Transverse colon (tissue), 4 donors: ENCODE data around the gene RBCK1. TPM values are rescaled to one million over a fixed set of nuclear protein-coding genes. Genes with fewer than 3 reads are reported as not detected.
"Not testable (repeated sequence)": the region's sequence is repeated elsewhere in the genome, so short reads cannot be mapped to it uniquely, and the experiment has no call there.

ENCODE experiments used
- DNase-seq: peaks from one replicate; pipeline ENCODE4 v3.0.0-alpha.2; 2019
- H3K27ac ChIP-seq, 4 donors: fragments of 200-600 bp; sonication (generic); 2 replicates each; pipeline ENCODE4 v1.5.1; 2016 to 2018; ENCODE audit warnings: inconsistent platforms in 4 of 4
- H3K27me3 ChIP-seq: fragments of 200-600 bp; sonication (generic); 2 replicates; pipeline ENCODE4 v1.5.1; 2017; ENCODE audit warnings: inconsistent platforms
- H3K36me3 ChIP-seq, 4 donors: fragments of 200-600 bp; sonication (generic); 2 replicates each; pipeline ENCODE4 v1.5.1; 2017 to 2019; ENCODE audit warnings: inconsistent platforms in 4 of 4
- H3K4me1 ChIP-seq, 4 donors: fragments of 200-600 bp; sonication (generic); 2 replicates each; pipeline ENCODE4 v1.5.1; 2017 to 2020; ENCODE audit warnings: inconsistent platforms in 4 of 4
- H3K4me3 ChIP-seq, 4 donors: fragments of 200-600 bp; sonication (generic); 1 replicate in 1 of 4; 2 replicates in 3 of 4; pipeline versions ENCODE4 v1.5.1 to v1.6.1; 2017 to 2019; ENCODE audit warnings: inconsistent platforms in 4 of 4
- H3K9me3 ChIP-seq, 2 donors: fragments of 200-600 bp; sonication (generic); 2 replicates each; pipeline ENCODE4 v1.5.1; 2017 to 2019; ENCODE audit warnings: inconsistent platforms in 2 of 2
- CTCF ChIP-seq, 5 experiments: fragments of 200-600 bp in 3 of 5; fragments of 450-650 bp in 2 of 5; sonication (generic) in 3 of 5; IDR thresholded peaks; 1 replicate in 2 of 5; 2 replicates in 3 of 5; pipeline ENCODE4 v1.5.1; 2016 to 2017; ENCODE audit warnings: antibody characterized with exemption in 5 of 5, inconsistent platforms in 3 of 5, mild to moderate bottlenecking in 2 of 5, moderate library complexity in 1 of 5
- EP300 ChIP-seq: sonication (generic); formaldehyde crosslinking; IDR thresholded peaks from one replicate; pipeline ENCODE4 v1.6.1; 2017; ENCODE audit warnings: antibody characterized with exemption, low read depth
- POLR2A ChIP-seq: fragments of 450-650 bp; IDR thresholded peaks from one replicate; pipeline ENCODE4 v1.6.1; 2016; ENCODE audit warnings: antibody characterized with exemption, mild to moderate bottlenecking, moderate library complexity
- POLR2AphosphoS5 ChIP-seq, 3 donors: sonication (generic); formaldehyde crosslinking; IDR thresholded peaks; one replicate each; pipeline ENCODE4 v1.6.1; 2016; ENCODE audit warnings: antibody characterized with exemption in 3 of 3
- WGBS, 2 donors: methylation state at CpG; one replicate each; pipeline ENCODE4 v1.1.5; 2018; ENCODE audit warnings: low coverage in 1 of 2; 5-methylcytosine and 5-hydroxymethylcytosine counted together
- in situ Hi-C, 4 donors: fragments of 200-750 bp; cut with MboI; loops; one replicate each; pipeline versions ENCODE4 v1.15.0 to v1.15.1; 2017; ENCODE audit warnings: low sequenced_read_pairs in 3 of 4, low pct_ligation_motif_present in 1 of 4, low pct_unique_long_range_greater_than_20kb in 1 of 4
- intact Hi-C: fragments of 100-400 bp; cut with DNase I; formaldehyde crosslinking; loops from one replicate; pipeline ENCODE4 v1.15.1; 2023; ENCODE audit warnings: low total_unique reads
- total RNA-seq, 4 donors: library from RNA; depleted of rRNA; stranded (reverse); fragments of >200 nt; gene quantifications; one replicate each; pipeline ENCODE4 v1.1.0, GENCODE V29; 2016

The RBCK1 gene
- total RNA-seq, 4 donors from 2014 or later: 101 to 152 (median 110) TPM

DNA sequence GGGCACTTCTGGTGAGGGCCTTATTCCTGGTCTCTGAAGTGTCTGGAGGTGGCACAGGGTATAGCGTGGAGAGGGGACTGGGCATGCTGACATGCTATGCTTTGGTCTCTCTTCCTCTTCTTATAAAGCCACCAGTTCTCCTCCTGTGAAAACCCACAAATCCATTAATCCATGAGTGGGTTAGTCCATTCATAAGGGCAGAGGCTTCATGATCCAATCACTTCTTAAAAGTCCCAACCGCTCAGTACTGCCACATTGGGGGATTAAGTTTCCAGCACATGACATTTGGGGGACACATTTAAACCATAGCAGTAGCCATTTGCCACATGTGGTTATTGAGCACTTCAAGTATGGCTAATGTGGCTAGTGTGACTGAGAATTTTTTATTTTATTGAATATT, 31.3 kb upstream of the RBCK1 start:
- in situ Hi-C loops: no loop called here
- H3K4me1 ChIP-seq: peaks cover 0 to 13% (median 9%) of the 10 kb centered on the region in 4 donors
- intact Hi-C loops: no loop called here
- H3K36me3 ChIP-seq: no peaks in the 10 kb centered on the region
- H3K27me3 ChIP-seq: no peaks in the 10 kb centered on the region
- no peak for TF ChIP-seq CTCF (IDR thresholded peaks at IDR 0.05)
- no peak for TF ChIP-seq POLR2AphosphoS5 (IDR thresholded peaks at IDR 0.05)
- TF ChIP-seq EP300: no peak
- H3K4me3 ChIP-seq: no peak overlapping the region
- no peak for DNase-seq
- WGBS, 2 donors: 64 to 83% methylated on average over 2 of the region's 2 CpGs
- H3K9me3 ChIP-seq: no peaks in the 10 kb centered on the region
- no peak overlapping the region for H3K27ac ChIP-seq

DNA sequence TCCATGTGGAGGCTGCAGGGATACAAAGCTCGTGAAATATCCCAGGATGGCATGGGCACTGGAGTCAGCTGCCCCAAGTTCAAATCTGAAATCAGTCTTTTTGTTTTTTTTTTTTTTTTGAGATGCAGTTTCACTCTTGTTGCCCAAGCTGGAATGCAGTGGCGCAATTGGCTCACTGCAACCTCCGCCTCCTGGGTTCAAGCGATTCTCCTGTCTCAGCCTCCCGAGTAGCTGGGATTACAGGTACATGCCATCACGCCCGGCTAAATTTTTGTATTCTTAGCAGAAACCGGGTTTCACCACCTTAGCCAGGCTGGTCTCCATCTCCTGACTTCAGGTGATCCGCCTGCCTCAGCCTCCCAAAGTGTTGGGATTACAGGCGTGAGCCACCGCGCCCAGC, 30.5 kb upstream of the RBCK1 start:
- in situ Hi-C loops, intact Hi-C loops: not testable (repeated sequence)
- WGBS, 2 donors: 91 to 93% methylated on average over 3 to 12 of the region's 12 CpGs

DNA sequence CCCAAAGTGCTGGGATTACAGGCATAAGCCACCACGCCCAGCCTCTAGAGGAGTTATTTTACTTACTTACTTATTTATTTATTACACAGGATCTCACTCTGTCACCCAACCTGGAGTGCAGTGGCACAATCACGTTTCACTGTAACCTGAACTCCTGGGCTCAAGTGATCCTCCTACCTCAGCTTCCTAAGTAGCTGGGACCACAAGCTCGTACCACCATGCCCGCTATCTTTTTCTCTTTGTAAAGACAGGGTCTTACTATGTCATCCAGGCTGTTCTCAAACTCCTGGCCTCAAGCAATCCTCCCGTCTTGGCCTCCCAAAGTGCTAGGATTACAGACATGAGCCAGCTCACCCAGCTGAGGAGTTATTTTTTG, 29.1 kb upstream of the RBCK1 start:
- in situ Hi-C loops: no loop called here

More for the DNA sequence above, 30.5 kb upstream of the RBCK1 start:
- not testable (repeated sequence) for H3K27ac ChIP-seq, H3K27me3 ChIP-seq, H3K4me3 ChIP-seq, H3K36me3 ChIP-seq, H3K9me3 ChIP-seq, DNase-seq
- peaks cover 0 to 12% (median 8%) of the 10 kb centered on the region in 4 donors for H3K4me1 ChIP-seq

DNA sequence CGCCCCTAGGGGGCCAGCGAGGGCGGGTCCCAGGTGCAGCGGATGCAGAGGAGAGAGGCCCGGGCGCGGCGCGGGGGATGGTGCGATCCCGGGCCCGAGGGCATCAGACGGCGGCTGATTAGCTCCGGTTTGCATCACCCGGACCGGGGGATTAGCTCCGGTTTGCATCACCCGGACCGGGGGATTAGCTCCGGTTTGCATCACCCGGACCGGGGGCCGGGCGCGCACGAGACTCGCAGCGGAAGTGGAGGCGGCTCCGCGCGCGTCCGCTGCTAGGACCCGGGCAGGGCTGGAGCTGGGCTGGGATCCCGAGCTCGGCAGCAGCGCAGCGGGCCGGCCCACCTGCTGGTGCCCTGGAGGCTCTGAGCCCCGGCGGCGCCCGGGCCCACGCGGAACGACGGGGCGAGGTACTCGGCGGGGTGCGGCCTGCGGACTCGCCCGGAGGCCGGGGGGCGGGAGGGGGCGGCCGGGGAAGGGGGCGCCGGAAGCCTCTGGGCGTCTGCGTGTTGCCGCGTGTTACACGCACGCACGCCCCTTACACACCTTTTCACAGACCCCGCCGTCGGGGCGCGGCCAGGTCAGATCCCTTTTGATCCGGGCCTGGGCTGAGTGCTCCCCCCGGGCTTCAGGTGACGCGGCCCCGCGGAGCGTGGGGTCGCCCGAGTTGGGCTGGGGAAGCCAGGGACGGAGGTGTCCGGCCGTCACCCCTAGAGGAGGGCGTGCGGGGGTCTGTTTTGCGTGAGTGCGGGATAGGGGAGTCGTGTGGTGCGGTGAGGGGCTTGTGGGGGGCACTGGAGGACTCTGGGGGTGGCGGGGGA, 27.1 kb upstream of the RBCK1 start:
- H3K4me1 ChIP-seq: peaks cover 0 to 16% (median 9%) of the 10 kb centered on the region in 4 donors
- H3K9me3 ChIP-seq: no peaks in the 10 kb centered on the region
- H3K4me3 ChIP-seq: peak overlapping the region; percentile 43 to 75 (median 58)
- H3K27ac ChIP-seq: peak overlapping the region; percentile 65 to 91 (median 73)
- in situ Hi-C loops: no loop called here
- intact Hi-C loops: no loop called here
- peak; percentile 58 for DNase-seq
- no peak for TF ChIP-seq CTCF (IDR thresholded peaks at IDR 0.05)
- TF ChIP-seq EP300: no peak
- no peak for TF ChIP-seq POLR2A
- no peak for TF ChIP-seq POLR2AphosphoS5 (IDR thresholded peaks at IDR 0.05)
- 1% methylated on average over 50 of the region's 93 CpGs; no CpG with 5 or more reads in 1 of the 2 donors for WGBS, 2 donors
- no peaks in the 10 kb centered on the region for H3K27me3 ChIP-seq
- no peaks in the 10 kb centered on the region for H3K36me3 ChIP-seq

More for the DNA sequence above, 29.1 kb upstream of the RBCK1 start:
- no peak for DNase-seq
- intact Hi-C loops: no loop called here
- Histone ChIP-seq H3K27ac (no peak overlapping the region), H3K9me3 (no peaks in the 10 kb centered on the region), H3K4me3 (no peak overlapping the region), H3K4me1 (peaks cover 0 to 12% (median 8%) of the 10 kb centered on the region in 4 donors), H3K27me3 (no peaks in the 10 kb centered on the region), H3K36me3 (no peaks in the 10 kb centered on the region)
- 71 to 78% methylated on average over 4 to 5 of the region's 5 CpGs for WGBS, 2 donors
- TF ChIP-seq CTCF (IDR thresholded peaks at IDR 0.05): no peak
- no peak for TF ChIP-seq POLR2A
- TF ChIP-seq POLR2AphosphoS5 (IDR thresholded peaks at IDR 0.05): no peak
- no peak for TF ChIP-seq EP300
